Thyroid gland (tissue), 4 donors: ENCODE measurements around the gene PRKCA. TPM values are rescaled to one million over a fixed set of nuclear protein-coding genes. Genes with fewer than 3 reads are reported as not detected.

Experiments
- DNase-seq, 2 donors: peaks; one replicate each; pipeline ENCODE4 v3.0.0-alpha.2; 2019
- H3K27ac ChIP-seq, 3 donors: fragments of 200-600 bp; sonication (generic); 1 replicate in 2 of 3; 2 replicates in 1 of 3; pipeline ENCODE4 v1.5.1; 2016 to 2019; ENCODE audit warnings: mild to moderate bottlenecking in 1 of 3, moderate library complexity in 1 of 3
- H3K27me3 ChIP-seq: fragments of 200-600 bp; sonication (generic); one replicate; pipeline ENCODE4 v1.5.1; 2019
- H3K36me3 ChIP-seq, 2 donors: fragments of 200-600 bp; sonication (generic); one replicate each; pipeline ENCODE4 v1.5.1; 2016 to 2019
- H3K4me1 ChIP-seq, 2 donors: fragments of 200-600 bp; sonication (generic); one replicate each; pipeline ENCODE4 v1.5.1; 2017 to 2019
- H3K4me3 ChIP-seq, 3 donors: fragments of 200-600 bp; sonication (generic); replicated peaks in 1 of 3; 1 replicate in 2 of 3; 2 replicates in 1 of 3; pipeline ENCODE4 v1.5.1; 2016; ENCODE audit warnings: mild to moderate bottlenecking in 1 of 3
- H3K9me3 ChIP-seq: fragments of 200-600 bp; sonication (generic); one replicate; pipeline ENCODE4 v1.5.1; 2017
- CTCF ChIP-seq, 6 experiments: fragments of 200-600 bp in 3 of 6; fragments of 450-650 bp in 3 of 6; sonication (generic) in 3 of 6; IDR thresholded peaks; one replicate each; pipeline ENCODE4 v1.5.1; 2016 to 2019; ENCODE audit warnings: antibody characterized with exemption in 6 of 6, mild to moderate bottlenecking in 2 of 6, inconsistent platforms in 1 of 6, moderate library complexity in 1 of 6
- POLR2A ChIP-seq, 2 donors: fragments of 450-650 bp; IDR thresholded peaks; one replicate each; pipeline ENCODE4 v1.6.1; 2017; ENCODE audit warnings: antibody characterized with exemption in 2 of 2, mild to moderate bottlenecking in 2 of 2, moderate library complexity in 1 of 2
- WGBS, 2 donors: methylation state at CpG; one replicate each; pipeline ENCODE4 v1.1.5; 2017; 5-methylcytosine and 5-hydroxymethylcytosine counted together
- intact Hi-C: fragments of 100-400 bp; cut with DNase I; formaldehyde crosslinking; loops from one replicate; pipeline ENCODE4 v1.15.1; 2023
- total RNA-seq, 4 donors: library from RNA; depleted of rRNA; stranded (reverse); fragments of >200 nt; gene quantifications; one replicate each; pipeline ENCODE4 v1.2.3, GENCODE V29; 2016

Gene PRKCA
- total RNA-seq, 4 donors from 2014 or later: 6.7 to 24.2 (median 15.3) TPM

- Histone ChIP-seq H3K27ac (no peak overlapping the region), H3K27me3 (no peaks in the 10 kb centered on the region), H3K9me3 (no peaks in the 10 kb centered on the region), H3K36me3 (no peaks in the 10 kb centered on the region), H3K4me1 (no peaks in the 10 kb centered on the region), H3K4me3 (no peak overlapping the region)
- DNase-seq: no peak
- intact Hi-C loops: no loop called here
- WGBS, 2 donors: 52 to 55% methylated on average over 4 of the region's 4 CpGs
- TF ChIP-seq CTCF (IDR thresholded peaks at IDR 0.05) (no peak), POLR2A (IDR thresholded peaks at IDR 0.05) (no peak)
Measured at GRCh38 chr17:66843627-66844026, 541.2 kb downstream of the PRKCA start.

- DNase-seq: no peak
- Histone ChIP-seq H3K36me3 (no peaks in the 10 kb centered on the region), H3K27me3 (no peaks in the 10 kb centered on the region), H3K9me3 (no peaks in the 10 kb centered on the region), H3K4me1 (no peaks in the 10 kb centered on the region), H3K27ac (no peak overlapping the region), H3K4me3 (no peak overlapping the region)
- intact Hi-C loops: no loop called here
- 88 to 91% methylated on average over 3 of the region's 3 CpGs for WGBS, 2 donors
- TF ChIP-seq CTCF (IDR thresholded peaks at IDR 0.05): no peak
- TF ChIP-seq POLR2A (IDR thresholded peaks at IDR 0.05): no peak
Measured at GRCh38 chr17:66847704-66848103, 545.3 kb downstream of the PRKCA start.

- no peak overlapping the region for H3K27ac ChIP-seq
- WGBS, 2 donors: 92 to 95% methylated on average over 6 of the region's 6 CpGs
- intact Hi-C loops: no loop called here
Measured at GRCh38 chr17:66848496-66848895, 546.1 kb downstream of the PRKCA start.

GRCh38 chr17:66849032-66849655, 546.7 kb downstream of the PRKCA start:
- Histone ChIP-seq H3K4me1 (no peaks in the 10 kb centered on the region), H3K9me3 (no peaks in the 10 kb centered on the region), H3K27ac (no peak overlapping the region), H3K27me3 (no peaks in the 10 kb centered on the region), H3K4me3 (no peak overlapping the region), H3K36me3 (no peaks in the 10 kb centered on the region)
- TF ChIP-seq CTCF (IDR thresholded peaks at IDR 0.05) (no peak), POLR2A (IDR thresholded peaks at IDR 0.05) (no peak)
- 78 to 88% methylated on average over 11 of the region's 14 CpGs for WGBS, 2 donors
- DNase-seq: no peak
- intact Hi-C loops: no loop called here

More at GRCh38 chr17:66848496-66848895, 546.1 kb downstream of the PRKCA start:
- Histone ChIP-seq H3K36me3 (no peaks in the 10 kb centered on the region), H3K4me3 (no peak overlapping the region), H3K4me1 (no peaks in the 10 kb centered on the region), H3K9me3 (no peaks in the 10 kb centered on the region), H3K27me3 (no peaks in the 10 kb centered on the region)
- DNase-seq: no peak
- TF ChIP-seq CTCF (IDR thresholded peaks at IDR 0.05) (no peak), POLR2A (IDR thresholded peaks at IDR 0.05) (no peak)

GRCh38 chr17:66849851-66850580, 547.6 kb downstream of the PRKCA start:
- Histone ChIP-seq H3K27me3 (no peaks in the 10 kb centered on the region), H3K4me1 (no peaks in the 10 kb centered on the region), H3K9me3 (no peaks in the 10 kb centered on the region), H3K36me3 (no peaks in the 10 kb centered on the region), H3K27ac (no peak overlapping the region), H3K4me3 (no peak overlapping the region)
- intact Hi-C loops: no loop called here
- WGBS, 2 donors: 78 to 80% methylated on average over 4 of the region's 4 CpGs
- TF ChIP-seq CTCF (IDR thresholded peaks at IDR 0.05) (no peak), POLR2A (IDR thresholded peaks at IDR 0.05) (no peak)
- no peak for DNase-seq
